GM19238 (cell line): Measurements from ENCODE around the gene ICAM2.
"Not testable (repeated sequence)": the region's sequence is repeated elsewhere in the genome, so short reads cannot be mapped to it uniquely, and the experiment has no call there.

Experiments used
- DNase-seq: peaks from one replicate; pipeline ENCODE4 v3.0.0; 2011; ENCODE audit warnings: low spot score; ENCODE audit not compliant: insufficient read length

Gene ICAM2

DNA sequence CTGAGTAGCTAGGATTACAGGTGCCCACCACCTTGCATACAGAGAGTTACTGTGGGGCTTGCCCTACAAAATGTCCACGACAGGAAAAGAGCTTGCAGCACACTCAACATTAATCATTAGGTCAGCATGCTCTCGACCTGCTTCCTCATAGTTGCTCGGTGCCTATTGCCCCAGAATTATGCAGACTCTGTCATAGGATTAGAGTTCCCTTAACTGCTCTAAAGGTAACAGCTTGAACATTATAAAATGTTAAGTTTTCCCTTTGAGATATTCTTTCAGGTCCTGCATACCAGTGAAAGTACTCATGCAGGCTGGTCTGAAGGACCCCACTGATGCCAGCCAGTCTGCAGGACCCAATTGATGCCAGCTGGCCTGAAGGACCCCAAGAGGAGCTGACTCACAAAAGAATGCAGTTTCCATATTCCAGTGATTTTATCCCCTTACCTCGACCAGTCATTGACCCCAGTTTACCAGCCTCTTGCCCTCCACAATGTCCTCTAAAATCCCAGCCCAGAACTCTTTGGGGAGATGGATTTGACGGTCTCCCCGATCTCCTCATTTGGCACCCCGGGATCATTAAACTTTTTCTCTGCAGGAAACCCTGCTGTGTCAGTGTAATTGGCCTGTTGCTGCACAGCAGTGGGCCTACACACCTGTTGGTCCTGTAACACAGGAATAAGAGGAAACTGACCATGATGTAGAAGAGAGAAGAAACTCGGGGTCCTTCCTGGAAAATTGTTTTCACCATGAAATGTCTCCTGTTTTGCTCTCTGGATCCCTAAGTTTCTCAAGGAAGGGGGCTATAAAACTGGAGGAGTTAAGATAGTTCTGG is 10.6 kb downstream of the ICAM2 start:
- DNase-seq = no peak

DNA sequence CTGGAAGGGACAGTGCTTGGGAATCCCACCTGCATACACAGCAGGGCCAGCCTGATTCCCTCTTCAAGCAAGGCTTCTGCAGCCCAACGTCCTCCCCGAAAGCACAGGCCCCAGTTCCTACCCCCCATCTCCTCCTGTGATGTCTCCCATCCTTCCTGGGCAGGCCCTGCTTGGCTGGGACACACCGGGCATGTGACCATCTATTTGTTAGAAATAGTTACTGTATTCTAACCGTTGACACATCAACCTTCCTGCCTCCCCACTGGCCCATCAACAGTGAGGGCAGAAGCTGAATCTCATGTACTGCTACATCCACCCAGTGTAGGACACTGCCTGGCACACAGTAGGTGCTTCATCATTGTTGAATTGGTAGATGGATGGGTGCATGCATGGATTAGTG is 11.6 kb downstream of the ICAM2 start:
- DNase-seq = no peak

DNA sequence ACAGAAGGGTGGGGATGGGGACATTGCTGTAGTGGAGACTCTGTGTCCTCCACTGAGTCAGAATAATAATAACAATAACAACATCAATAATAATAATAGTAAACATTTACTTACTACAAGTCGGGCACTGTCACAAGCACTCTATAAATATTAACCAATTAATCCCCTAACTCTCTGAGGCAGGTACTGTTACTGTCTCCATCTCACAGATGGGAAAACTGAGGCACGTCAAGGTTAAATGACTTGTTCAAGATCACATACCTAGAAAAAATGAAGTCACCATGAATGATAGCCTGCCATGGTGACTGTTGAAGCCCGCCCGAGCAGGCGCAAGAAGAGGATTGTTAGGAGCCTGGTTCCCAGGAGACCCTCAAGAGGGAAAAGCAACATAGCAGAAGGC is 12.1 kb downstream of the ICAM2 start:
- no peak for DNase-seq

DNA sequence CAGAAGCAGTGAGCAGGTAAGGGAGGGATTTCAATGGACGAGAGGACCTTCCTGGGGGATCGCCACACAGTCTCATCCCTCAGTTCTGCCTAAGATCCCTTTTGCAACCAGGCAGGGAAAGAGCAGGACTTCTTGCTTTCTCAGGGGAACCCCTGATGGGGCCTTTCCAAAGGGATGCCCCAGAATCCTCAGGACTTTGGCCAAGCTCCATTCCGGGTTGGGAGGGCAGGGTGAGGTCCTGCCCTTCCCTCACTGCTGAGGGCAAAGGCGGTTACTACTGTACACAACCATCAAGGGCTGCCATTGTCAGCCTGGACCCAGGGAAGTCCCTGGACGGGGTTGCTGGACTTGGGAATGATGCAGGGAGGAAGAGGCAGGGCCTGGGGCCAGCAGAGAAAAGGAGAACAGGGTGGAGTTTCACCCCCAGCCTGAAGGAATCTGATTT is 12.6 kb downstream of the ICAM2 start:
- no peak for DNase-seq

DNA sequence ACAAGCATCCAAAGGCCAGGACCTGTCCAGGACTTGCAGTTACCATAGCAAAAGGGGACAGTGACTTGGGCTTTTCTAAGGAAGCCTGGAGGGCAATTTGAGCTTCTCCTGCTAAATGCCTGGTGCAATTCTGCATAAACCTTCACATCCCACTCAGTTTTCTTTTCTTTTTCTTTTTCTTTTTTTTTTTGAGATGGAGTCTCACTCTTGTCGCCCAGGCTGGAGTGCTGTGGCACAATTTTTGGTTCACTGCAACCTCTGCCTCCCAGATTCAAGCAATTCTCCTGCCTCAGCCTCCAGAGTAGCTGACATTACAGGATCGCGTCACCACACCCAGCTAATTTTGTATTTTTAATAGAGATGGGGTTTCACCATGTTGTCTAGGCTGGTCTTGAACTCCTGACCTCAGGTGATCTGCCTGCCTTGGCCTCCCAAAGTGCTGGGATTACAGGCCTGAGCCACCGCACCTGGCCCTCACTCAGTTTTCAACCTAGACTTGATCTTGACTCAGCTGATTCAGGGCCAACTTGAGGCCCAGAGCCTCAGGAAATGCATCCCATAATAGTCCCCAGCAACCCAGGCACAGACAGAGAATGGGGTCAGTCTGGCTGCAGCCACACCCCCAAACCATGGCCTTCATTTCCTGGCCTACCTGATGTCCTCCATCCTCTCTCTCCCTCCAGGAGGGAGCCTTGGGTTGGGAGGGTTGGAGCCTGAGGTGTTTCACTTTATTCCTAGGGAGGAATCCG is 13.2 kb downstream of the ICAM2 start:
- not testable (repeated sequence) for DNase-seq

DNA sequence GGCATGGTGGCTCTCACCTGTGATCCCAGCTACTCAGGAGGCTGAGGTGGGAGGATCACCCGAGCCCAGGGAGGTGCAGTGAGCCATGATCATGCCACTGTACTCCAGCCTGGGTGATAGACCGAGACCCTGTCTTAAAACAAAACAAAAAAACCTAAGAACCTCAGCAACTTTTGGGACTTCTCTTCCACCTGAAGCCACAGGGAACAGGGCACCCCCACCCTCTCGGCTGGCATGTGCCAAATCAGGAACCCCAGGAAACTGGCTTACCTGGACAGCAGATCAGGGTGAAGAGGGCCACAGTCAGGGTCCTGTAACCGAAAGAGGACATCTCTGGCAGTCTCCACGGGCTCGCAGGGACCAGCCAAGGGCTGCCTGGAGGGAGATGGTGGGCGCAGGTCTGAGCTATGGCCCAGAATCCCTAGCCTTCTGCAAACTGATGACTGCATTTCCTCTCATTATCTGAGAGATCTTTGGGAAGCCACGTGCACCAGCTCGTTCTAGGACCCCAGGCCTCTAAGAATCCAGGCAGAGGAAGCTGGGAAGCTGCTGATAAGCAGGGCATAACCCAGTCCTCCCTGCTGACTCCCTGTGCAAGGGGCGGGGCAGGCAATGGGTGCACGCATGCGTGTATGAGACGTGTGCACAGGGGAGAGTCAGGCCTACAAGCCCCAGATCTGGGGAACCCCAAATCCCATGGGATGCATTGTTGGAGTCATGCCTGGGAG is 13.9 kb downstream of the ICAM2 start:
- no peak for DNase-seq

DNA sequence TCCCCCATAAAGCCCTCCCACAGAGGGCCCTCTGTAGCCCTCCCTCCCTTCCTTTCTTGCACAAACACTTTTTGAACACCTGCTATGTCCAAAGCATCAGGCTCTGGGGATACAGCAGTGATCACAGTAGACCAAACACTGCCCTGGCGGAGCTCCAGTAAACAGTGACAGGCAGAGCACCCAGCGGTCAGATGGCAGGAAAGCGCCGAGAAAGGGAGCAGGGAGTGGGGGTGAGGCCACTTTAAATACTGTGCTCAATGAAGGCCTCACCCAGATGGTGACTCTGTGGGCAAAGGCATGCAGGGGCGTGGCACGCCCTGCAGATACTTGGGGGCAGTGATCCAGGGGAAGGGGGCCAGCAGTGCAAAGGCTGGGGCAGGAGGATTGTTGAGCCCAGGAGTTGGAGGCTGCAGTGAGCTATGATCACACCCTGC is 14.7 kb downstream of the ICAM2 start:
- DNase-seq = no peak

DNA sequence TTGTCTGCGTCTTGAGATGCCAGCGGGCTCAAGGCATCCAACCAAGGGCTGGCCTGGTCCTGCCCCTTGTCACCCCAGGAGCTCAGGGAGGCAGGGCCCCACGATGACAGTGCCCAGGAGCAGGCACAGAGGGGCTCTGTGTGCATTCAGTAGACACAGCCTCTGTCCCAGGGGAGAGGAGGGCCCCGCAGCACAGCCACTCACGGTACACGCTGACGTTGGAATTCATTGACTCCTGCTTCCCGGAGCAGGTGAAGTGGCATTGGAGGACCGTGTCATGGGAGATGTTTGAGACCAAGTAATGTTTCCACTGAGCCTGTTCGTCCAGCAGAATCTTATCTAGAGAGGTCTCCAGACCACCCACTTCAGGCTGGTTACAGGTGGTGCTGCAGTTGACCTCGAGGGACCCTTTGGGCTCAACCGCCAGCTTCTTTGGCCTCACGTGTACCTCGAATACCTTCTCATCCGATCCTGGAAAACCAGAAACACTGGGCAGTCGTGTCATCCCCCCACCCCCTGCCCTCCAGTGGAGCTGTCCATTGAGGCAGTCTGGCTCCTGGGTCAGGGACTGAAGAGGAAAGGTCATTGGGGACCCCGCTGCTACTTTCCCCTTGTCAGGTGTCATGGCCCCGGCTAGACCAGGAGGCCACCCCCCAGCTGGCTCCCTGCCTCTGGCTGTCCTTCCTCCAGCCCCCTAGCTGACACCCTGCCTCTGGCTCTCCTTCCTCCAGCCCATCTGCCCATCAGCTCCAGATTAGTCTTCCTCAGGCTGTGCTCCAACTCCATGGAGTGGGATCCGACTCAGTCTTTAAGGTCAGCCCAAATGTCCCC is 15.3 kb downstream of the ICAM2 start:
- DNase-seq = no peak

DNA sequence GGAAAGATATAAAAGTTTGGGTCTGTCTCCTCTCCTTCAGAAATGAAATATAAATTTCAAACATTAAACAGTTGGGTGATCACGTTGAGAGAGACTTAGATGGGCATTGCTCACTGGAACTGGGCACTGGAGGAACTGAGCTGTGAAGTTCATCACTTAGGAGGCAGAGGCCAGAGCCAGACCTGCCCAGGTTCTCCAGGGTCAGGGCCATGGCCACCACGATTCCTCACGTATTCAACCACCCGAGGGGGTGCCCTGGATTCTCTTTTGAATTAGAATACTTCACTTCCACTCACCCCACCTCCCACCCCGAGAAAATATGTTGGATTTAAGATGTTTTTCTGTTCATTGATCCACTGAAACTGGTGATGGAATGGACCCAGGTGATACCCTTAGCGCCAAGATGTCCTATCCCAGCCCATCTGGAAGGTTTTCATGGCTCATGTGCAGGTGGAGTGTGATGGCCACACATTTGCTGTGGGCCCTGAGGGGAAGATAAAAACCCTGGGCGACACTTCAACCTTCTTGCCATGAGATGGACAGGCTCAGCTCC is 16.1 kb downstream of the ICAM2 start:
- no peak for DNase-seq

DNA sequence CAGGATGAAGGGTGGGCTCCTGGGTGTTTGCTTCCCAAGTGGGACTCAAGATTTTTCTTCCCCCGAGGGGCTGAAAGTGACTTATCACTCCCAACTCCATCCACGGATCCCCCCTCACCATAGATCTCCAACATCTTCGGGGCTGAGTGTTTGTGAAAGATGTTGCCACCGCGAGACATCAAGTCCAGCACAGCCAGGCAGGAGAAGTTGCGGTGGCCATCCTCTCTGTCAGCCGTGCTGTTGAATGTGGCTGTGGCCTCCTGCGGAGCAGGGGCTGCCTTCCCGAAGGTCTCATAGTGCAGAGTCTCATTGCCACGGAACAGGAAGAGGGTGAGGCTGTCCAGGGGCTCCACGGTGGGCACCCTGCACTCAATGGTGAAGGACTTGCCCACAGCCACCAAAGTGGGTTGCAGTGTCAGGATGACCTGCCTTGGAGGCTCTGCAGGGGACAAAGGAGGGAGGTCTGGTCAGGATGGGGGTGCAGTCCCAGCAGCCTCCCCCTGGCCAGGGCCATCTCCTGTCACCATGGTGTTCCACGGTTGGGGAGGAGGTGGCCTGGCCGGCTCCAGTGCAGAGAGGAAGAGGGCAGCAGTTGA is 16.8 kb downstream of the ICAM2 start:
- DNase-seq = no peak

DNA sequence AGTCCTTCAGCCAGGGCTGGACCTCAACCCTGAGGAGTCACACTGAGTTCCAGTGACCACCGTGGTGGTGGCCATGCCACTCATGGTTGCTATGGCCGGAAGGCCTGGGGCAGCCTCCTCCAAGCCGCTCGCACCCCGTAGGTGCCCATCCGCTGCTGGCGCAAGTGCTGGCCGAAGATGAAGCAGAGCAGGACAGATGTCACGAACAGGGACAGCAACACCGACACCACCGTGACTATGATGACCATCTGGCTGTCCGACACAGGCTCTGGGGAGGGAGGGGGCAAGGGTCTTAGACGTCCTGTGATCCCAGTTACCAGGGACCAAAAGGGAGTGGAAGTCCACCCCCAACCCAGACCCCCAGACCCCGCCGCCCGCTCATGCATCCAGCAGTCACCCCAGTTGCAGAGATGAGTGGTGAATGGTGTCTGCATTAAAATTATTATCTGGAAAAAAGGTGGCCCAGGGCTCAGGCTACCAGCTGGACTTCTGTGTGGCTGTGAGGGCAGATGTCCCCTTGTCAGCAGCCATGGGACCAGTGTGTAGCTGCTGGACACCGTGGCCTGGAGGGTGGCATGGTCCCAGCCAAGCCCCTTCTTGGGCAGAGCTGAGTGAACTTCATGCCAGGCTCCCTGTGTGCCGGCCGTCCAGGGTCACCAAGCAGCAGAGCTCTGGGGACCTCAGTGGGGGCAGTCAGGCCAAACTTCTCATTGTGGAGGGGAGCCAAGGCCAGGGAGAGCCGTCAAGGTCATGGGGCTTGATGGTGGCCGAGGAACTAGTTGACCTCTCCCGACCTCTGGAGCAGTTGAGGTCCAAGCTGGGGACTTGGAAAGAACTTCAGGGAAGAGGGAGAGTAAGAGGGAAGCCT is 17.5 kb downstream of the ICAM2 start:
- DNase-seq = no peak

DNA sequence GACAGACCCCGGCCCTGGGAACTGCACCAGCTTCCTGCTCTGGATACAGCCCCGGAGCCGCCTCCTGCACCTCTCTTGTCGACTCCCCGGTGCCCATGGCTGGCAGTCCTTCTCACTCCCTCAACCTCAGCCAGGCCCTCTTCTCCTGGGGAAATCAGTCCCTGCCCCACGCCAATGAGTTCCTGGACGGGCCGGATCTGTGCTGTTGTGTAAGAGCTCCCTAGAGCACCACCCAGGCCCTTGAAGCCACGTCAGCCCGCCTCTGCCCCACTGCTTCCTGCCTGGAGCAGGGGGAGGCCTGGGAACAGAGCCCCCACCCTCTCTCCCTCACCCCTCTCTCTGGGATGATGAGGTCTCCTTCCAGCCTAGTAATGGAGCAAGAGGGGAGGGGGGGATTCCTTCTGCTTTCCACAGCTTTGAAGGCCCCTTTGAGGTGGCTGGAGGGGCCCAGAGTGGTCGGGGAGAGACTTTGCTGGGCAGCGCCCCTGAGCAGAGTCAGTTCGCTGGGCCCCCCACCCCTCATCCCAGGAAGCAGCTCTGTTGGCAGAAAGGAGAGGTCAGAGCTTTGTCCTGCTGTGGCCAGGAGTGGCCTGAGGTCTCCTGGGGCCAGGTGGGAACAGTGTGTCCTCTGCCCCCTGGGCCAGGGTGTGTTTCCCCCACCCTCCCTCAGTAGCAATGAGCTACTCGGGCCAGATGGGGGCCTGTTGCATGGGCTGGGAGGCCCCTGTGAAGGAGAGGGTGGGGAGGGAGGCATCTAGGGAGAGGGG is 18.5 kb downstream of the ICAM2 start:
- no peak for DNase-seq

DNA sequence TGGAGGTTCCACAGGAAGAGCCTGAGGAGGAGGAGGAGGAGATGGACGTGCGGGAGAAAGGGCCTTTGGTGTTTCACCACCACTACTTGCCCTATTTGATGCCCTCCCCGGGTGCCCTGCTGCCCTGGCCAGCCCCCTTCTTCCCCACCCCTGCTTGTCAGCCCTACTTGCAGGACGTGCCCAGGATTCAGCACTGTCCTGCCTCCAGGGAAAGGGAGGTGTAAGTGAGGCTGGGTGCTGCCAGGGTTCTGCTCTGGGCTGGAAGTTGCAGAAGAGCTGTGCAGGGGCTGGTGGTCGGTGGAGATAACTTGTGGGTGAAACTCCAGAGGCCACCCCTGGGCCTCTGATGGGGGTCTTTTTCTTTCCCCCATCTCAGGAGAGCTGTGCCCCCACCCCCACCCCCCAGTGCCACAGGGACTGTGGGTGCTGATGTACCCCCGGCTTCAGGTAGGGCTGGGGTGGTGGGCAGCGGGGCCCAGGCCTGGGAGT is 19.3 kb downstream of the ICAM2 start:
- DNase-seq = no peak

DNA sequence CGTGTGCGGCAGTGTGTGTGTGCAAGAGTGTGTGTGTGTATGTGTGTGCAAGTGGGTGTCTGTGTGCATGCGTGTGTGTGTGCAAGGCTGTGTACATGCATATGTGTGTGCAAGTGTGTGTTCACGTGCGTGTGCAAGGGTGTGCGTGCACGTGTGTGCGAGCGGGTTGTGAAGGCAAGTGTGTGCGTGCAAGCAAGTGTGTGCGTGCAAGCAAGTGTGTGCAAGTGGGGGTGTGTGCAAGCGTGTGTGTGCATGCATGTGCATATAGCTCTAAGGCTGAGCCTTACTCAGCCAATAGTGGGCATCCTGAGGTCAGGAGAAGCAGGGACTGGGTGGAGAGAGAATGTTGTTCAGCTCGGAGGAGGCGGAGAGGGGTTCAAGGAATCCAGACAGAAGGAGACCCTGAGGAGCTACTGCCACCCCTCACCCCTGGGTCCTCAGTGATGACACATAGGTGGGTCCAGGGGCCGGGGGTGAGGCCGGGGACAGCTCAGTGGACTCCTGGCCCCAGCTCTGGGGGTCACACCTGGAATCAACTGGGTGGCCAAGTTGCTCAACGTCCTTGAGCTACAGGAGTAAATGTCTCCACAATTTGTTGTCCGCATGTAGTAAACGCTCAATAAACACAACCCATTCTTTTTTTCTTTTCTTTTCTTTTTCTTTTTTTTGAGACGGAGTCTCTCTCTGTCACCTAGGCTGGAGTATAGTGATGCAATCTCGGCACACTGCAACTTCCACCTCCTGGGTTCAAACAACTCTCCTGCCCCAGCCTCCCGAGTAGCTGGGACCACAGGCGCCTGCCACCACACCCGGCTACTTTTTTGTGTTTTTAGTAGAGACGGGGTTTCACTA is 20.5 kb downstream of the ICAM2 start:
- DNase-seq = no peak

DNA sequence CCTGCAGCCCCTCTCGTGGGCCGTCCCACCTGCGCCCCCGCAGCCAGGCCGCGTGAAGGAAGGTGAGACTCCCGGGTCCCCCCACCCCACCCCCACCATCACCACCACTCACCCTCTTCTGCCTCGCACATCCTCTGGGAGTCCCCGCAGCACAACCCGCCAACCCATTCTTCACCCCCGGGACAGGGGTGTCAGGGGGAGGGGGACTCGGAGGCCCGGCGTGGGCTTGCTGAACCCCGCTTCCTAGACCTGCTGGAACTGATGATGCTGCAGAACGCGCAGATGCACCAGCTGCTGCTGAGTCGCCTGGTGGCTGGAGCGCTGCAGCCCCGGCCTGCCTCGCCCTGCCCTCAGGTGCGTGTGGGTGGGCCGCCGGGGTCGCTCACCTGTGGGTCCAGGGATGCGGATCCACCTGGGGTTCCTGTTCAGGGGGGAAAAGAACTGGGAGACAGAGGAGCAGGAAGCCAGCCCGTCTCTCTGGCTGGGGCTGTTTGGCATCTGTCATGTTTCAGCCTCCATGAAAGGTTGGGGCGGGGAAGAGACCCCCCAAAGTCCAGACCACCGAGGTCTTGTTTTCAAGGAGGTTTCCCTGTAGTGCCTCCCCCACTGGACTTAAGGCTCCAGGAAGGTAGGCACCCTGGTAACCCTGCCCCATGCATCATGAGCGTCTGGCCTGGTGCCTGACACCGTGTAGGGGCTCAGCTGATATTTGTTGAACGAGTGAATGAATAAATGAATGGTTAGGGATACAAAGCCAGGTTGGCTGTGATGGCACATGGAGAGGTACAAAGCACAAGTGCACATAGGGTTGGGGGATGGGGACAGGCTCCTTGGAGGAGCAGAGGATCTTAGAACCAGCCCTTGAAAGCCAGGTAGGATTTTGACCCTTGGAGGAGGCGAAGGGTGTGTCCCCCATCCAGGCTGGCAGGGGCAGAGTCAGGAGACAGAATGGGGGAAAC is 21.4 kb downstream of the ICAM2 start:
- DNase-seq = no peak

DNA sequence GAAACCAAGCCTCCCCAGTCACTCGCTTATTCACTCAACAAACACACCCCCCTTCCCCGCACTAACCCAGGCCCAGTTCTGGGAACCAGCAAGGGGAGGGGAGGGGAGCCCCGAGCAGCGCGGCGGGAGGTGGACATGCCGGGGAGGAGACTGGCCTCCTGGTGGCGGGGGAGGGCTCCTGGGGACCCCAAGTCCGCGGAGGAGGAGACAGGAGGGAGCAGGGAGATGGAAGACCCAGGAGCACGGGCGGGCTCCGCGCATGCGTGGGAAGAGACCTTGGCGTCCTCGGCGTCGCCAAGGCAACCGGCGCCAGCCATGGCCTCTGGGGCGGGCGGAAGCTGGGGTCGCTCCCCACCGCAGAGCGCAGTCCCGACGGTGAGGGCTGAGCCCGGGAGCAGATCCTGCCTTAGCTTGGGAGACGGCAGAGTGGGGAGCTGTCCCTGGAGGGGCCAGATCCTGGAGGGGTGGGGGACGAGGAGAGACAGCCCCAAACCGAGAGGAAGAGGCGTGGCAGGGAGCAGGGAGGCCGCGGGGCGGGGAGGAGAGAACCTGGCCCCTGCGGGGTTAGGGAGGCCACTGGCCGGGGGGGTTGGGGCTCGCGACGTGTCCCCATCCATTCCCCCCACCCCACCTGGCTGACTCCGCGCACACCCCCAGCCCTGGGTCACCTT is 22.2 kb downstream of the ICAM2 start, which contains the start of gene PRR29:
PRR29 (plus strand) TSS at position 302 of the 671 bp plus-strand sequence; CDS start at position 316, 14 bp downstream.
- peak; percentile 87 for DNase-seq
